Ishikawa (cell line): Measurements from ENCODE around the gene TANK.

Experiments used
- CEBPB ChIP-seq: IDR thresholded peaks from 2 replicates; pipeline ENCODE4 v1.6.1; 2012
- CREB1 ChIP-seq: IDR thresholded peaks from 2 replicates; pipeline ENCODE4 v1.6.1; 2012; ENCODE audit warnings: low read depth
- EGR1 ChIP-seq: IDR thresholded peaks from 2 replicates; pipeline ENCODE4 v1.6.1; 2012
- EP300 ChIP-seq: IDR thresholded peaks from 2 replicates; pipeline ENCODE4 v1.6.1; 2012; ENCODE audit warnings: borderline replicate concordance
- FOXM1 ChIP-seq: IDR thresholded peaks from 2 replicates; pipeline ENCODE4 v1.6.1; 2012; ENCODE audit warnings: low read depth, borderline replicate concordance
- NFIC ChIP-seq: IDR thresholded peaks from 2 replicates; pipeline ENCODE4 v1.6.1; 2012
- RAD21 ChIP-seq: IDR thresholded peaks from 2 replicates; pipeline ENCODE4 v1.6.1; 2012; ENCODE audit warnings: low read depth
- REST ChIP-seq: IDR thresholded peaks from 2 replicates; pipeline ENCODE4 v1.6.1; 2012; ENCODE audit warnings: low read depth, mild to moderate bottlenecking
- TAF1 ChIP-seq: IDR thresholded peaks from 2 replicates; pipeline ENCODE4 v1.6.1; 2012; ENCODE audit warnings: low read depth, mild to moderate bottlenecking
- TCF12 ChIP-seq: IDR thresholded peaks from 2 replicates; pipeline ENCODE4 v1.6.1; 2012; ENCODE audit warnings: low read depth
- TEAD4 ChIP-seq: IDR thresholded peaks from 2 replicates; pipeline ENCODE4 v1.6.1; 2012
- YY1 ChIP-seq: IDR thresholded peaks from 2 replicates; pipeline ENCODE4 v1.6.1; 2012; ENCODE audit warnings: low read depth
- ZBTB7A ChIP-seq: IDR thresholded peaks from 2 replicates; pipeline ENCODE4 v1.6.1; 2012; ENCODE audit warnings: low read depth
- TF ChIP-seq, protein P1 (sequence below): IDR thresholded peaks from 2 replicates; pipeline ENCODE4 v1.6.1; 2012
- TF ChIP-seq, protein P2 (sequence below): IDR thresholded peaks from 2 replicates; pipeline ENCODE4 v1.6.1; 2012

Gene TANK

DNA sequence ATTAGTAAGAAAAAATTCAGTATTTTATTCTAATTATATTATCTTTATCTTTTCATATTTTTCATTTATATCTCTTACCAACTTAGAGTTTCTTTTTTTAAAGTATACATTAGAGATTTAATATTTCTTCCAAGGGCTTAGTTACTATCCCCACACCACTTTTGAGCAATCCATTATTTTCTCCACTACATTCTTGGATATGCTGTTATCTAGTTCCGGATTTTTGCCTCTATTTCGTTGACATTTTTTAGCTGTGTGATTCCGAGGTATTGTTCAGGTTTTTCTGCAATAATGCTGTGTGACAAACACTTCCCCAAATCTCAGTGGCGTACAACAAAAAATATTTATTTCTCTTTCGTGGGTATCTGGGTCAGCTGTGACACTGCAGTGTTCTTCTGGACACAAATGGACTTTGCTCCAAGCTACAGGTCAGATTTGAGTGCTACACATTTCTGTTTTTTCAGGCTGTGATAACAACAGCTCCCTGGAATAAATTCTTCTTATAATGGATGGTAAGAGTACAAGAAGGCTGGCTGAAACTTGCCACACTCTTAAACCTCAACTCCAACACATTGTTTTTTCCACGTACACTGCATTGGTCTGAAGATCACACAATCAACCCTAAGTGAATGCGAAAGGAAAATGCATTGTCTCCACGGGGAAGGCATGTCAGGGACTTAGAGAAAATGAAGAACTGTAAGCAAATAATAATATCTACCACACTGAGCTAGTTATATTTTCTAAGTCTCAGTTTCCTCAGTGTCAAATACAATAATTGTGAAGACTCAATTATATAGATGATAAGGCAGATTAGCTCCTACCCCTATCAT lies 97.1 kb downstream of the TANK start:
- TF ChIP-seq, protein P1, sequence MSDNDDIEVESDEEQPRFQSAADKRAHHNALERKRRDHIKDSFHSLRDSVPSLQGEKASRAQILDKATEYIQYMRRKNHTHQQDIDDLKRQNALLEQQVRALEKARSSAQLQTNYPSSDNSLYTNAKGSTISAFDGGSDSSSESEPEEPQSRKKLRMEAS: no peak
- TF ChIP-seq EGR1 (no peak), CEBPB (no peak), REST (no peak), FOXM1 (no peak), TEAD4 (no peak), ZBTB7A (no peak), RAD21 (no peak), YY1 (no peak), TCF12 (no peak), CREB1 (no peak), NFIC (no peak), TAF1 (no peak), EP300 (no peak)
- TF ChIP-seq, protein P2, sequence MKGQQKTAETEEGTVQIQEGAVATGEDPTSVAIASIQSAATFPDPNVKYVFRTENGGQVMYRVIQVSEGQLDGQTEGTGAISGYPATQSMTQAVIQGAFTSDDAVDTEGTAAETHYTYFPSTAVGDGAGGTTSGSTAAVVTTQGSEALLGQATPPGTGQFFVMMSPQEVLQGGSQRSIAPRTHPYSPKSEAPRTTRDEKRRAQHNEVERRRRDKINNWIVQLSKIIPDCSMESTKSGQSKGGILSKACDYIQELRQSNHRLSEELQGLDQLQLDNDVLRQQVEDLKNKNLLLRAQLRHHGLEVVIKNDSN: no peak

- TF ChIP-seq TCF12 (no peak), TAF1 (no peak)
- TF ChIP-seq, protein P2: no peak
These were observed 105.6 kb downstream of the TANK start for GRCh38 chr2:161265874-161266273.

GRCh38 chr2:161269111-161269510 lies 108.9 kb downstream of the TANK start:
- no peak for TF ChIP-seq TCF12
- no peak for TF ChIP-seq CREB1
- TF ChIP-seq, protein P1: no peak
- TF ChIP-seq TAF1: no peak

DNA sequence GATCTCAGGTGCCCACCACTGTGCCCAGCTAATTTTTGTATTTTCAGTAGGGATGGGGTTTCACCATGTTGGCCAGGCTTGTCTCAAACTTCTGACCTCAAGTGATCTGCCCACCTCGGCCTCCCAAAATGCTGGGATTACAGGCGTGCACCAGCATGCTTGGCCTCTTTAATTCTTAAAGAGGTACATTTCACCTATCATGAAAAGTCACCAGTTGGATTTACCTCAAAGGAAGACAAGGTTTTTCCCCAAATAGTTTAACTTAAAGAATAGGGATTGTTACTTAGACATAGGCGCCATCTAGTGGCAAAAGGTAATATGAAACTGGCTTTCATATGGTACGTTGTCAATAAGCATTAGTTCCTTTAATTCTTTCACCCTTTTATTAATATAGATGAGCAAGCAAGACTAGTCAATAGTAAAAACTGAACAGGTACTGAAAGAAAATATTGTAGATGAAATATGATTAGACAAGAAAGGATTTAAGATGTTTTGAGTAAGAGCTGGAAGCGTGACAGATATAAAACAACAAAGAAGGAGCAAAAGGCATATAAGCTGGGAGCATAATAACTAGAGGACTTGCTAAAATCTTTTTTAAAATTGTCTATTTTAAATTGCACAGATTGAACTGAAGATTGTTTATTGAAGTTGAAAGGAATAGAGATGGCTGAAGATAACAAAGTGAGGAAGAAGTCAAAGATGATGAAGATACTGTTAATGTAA lies 113.0 kb downstream of the TANK start:
- TF ChIP-seq, protein P1: no peak
- peak; percentile 78 for TF ChIP-seq RAD21

- TF ChIP-seq CEBPB: 0 out of 2 replicates have a peak, but pooled peaks have one; percentile 23
These were observed 118.5 kb downstream of the TANK start for GRCh38 chr2:161278564-161279229.

DNA sequence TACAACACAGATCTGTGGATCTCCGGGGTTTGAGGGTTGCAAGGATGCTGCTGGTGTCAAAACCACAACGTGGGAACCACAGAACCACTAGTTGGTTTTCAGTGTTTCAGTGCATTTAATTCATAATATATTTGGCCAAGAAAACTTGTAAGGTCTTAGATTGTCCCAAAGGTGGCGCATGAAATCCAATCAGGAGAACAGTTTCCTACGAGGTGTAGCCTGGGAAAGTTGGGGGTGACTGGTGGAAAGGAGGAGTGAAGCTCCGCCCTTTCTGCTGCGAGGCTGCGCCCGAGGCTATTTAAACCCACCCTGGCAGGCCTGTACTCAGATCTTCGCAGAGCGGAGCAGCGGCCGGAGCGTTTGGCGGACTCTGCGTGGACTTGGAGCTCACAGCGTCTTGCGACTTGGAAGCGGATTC lies 120.7 kb downstream of the TANK start:
- peak; percentile 47; the same call in 1 of the 2 replicates for TF ChIP-seq RAD21

GRCh38 chr2:161283926-161284325 lies 123.7 kb downstream of the TANK start:
- no peak for TF ChIP-seq REST
